Progenitor cell of endocrine pancreas (in vitro differentiated cells): ENCODE results near the gene TAF10. TPM values are rescaled to one million over a fixed set of nuclear protein-coding genes. Genes with fewer than 3 reads are reported as not detected.

Source experiments
- DNase-seq: peaks from one replicate; pipeline ENCODE4 v3.0.0; 2021; ENCODE audit warnings: low spot score; ENCODE audit not compliant: unreplicated experiment
- H3K27ac Mint-ChIP-seq: 2 replicates; pipeline ENCODE4 v1.8.0; 2021; ENCODE audit warnings: mild to moderate bottlenecking, moderate library complexity, mixed read lengths
- H3K27me3 Mint-ChIP-seq: 2 replicates; pipeline ENCODE4 v1.8.0; 2021; ENCODE audit warnings: mixed read lengths
- H3K36me3 Mint-ChIP-seq: 2 replicates; pipeline ENCODE4 v1.8.0; 2022; ENCODE audit warnings: mixed read lengths; ENCODE audit not compliant: insufficient read depth
- H3K4me1 Mint-ChIP-seq: 2 replicates; pipeline ENCODE4 v1.8.0; 2021; ENCODE audit warnings: low read depth, mixed read lengths
- H3K4me3 Mint-ChIP-seq: 2 replicates; pipeline ENCODE4 v1.8.0; 2021; ENCODE audit warnings: low read depth, mild to moderate bottlenecking, moderate library complexity, mixed read lengths
- H3K9me3 Mint-ChIP-seq: 2 replicates; pipeline ENCODE4 v1.8.0; 2021; ENCODE audit warnings: low read depth, mixed read lengths
- CTCF ChIP-seq: fragments of 200-600 bp; sonication (generic); IDR thresholded peaks from one replicate; pipeline ENCODE4 v1.5.0; 2021; ENCODE audit warnings: antibody characterized with exemption, mild to moderate bottlenecking; ENCODE audit not compliant: unreplicated experiment
- total RNA-seq: library from RNA; stranded (reverse); gene quantifications from 2 replicates; pipeline ENCODE4 v1.2.1, GENCODE V29; 2021

Gene TAF10
- total RNA-seq, 1 donor from 2014 or later: 148 TPM

GRCh38 chr11:6599881-6600390 is 12.1 kb downstream of the TAF10 start:
- Mint-ChIP-seq H3K4me3 (no peak overlapping the region), H3K4me1 (peaks cover 16% of the 10 kb centered on the region), H3K36me3 (peaks cover 13% of the 10 kb centered on the region), H3K27me3 (no peaks in the 10 kb centered on the region), H3K27ac (no peak overlapping the region), H3K9me3 (no peaks in the 10 kb centered on the region)
- TF ChIP-seq CTCF: no peak
- no peak for DNase-seq

- no peak for DNase-seq
- H3K4me1 Mint-ChIP-seq: peaks cover 16% of the 10 kb centered on the region
- TF ChIP-seq CTCF: no peak
- peaks cover 13% of the 10 kb centered on the region for H3K36me3 Mint-ChIP-seq
- no peaks in the 10 kb centered on the region for H3K9me3 Mint-ChIP-seq
- H3K27me3 Mint-ChIP-seq: no peaks in the 10 kb centered on the region
- no peak overlapping the region for H3K27ac Mint-ChIP-seq
- no peak overlapping the region for H3K4me3 Mint-ChIP-seq
Measured at GRCh38 chr11:6599449-6599848, 12.6 kb downstream of the TAF10 start.

- no peak for DNase-seq
- Mint-ChIP-seq H3K9me3 (no peaks in the 10 kb centered on the region), H3K4me1 (peaks cover 16% of the 10 kb centered on the region), H3K36me3 (peaks cover 17% of the 10 kb centered on the region), H3K27ac (no peak overlapping the region), H3K4me3 (no peak overlapping the region), H3K27me3 (no peaks in the 10 kb centered on the region)
- no peak for TF ChIP-seq CTCF
Measured at GRCh38 chr11:6598555-6598954, 13.5 kb downstream of the TAF10 start.

GRCh38 chr11:6596239-6596877 is 15.7 kb downstream of the TAF10 start:
- Mint-ChIP-seq H3K4me3 (no peak overlapping the region), H3K27me3 (no peaks in the 10 kb centered on the region), H3K9me3 (no peaks in the 10 kb centered on the region), H3K4me1 (peaks cover 16% of the 10 kb centered on the region), H3K36me3 (peaks cover 16% of the 10 kb centered on the region), H3K27ac (no peak overlapping the region)
- no peak for TF ChIP-seq CTCF
- DNase-seq: no peak

GRCh38 chr11:6594142-6594768 is 17.8 kb downstream of the TAF10 start:
- no peak for DNase-seq
- peaks cover 16% of the 10 kb centered on the region for H3K4me1 Mint-ChIP-seq
- H3K27ac Mint-ChIP-seq: no peak overlapping the region
- H3K9me3 Mint-ChIP-seq: no peaks in the 10 kb centered on the region
- peaks cover 13% of the 10 kb centered on the region for H3K36me3 Mint-ChIP-seq
- TF ChIP-seq CTCF: no peak
- no peaks in the 10 kb centered on the region for H3K27me3 Mint-ChIP-seq
- H3K4me3 Mint-ChIP-seq: no peak overlapping the region
